HCT116 (cell line): ENCODE measurements around the gene PTPRZ1. TPM values are rescaled to one million over a fixed set of nuclear protein-coding genes. Genes with fewer than 3 reads are reported as not detected.
A peak's percentile ranks its signal among the peaks of the same experiment; 100 is the strongest.

Experiments
- ATAC-seq: fragments of 200-7000 bp; cut with Tn5 transposase; 2 replicates; pipeline ENCODE4 v1.9.1; 2020; ENCODE audit warnings: mild to moderate bottlenecking, moderate library complexity
- BruUV-seq: library from RNA; stranded (reverse); fragments of 400-500 nt; replicated peaks from 2 replicates; lab custom pipeline; 2021; lab: Mats Ljungman, UMichigan
- CTCF ChIA-PET: fragments of 300-600 bp; sonication (Branson Sonifier 250); formaldehyde crosslinking; loops from one replicate; lab custom pipeline; 2021; ENCODE audit warnings: antibody characterized with exemption; lab: Charles Lee
- POLR2A ChIA-PET: fragments of 300-600, 350-600 bp; sonication (Branson Sonifier 250); formaldehyde crosslinking; loops from one replicate; lab custom pipeline; 2021; ENCODE audit warnings: antibody characterized with exemption; lab: Charles Lee
- RAD21 ChIA-PET, 2 experiments: fragments of 300-600 bp; sonication (Branson Sonifier 250); formaldehyde crosslinking; loops; one replicate each; lab custom pipeline; 2023; ENCODE audit warnings: low total read pairs in 2 of 2; ENCODE audit not compliant: uncharacterized antibody in 2 of 2, unreplicated experiment in 2 of 2, low non-redundant PET in 1 of 2; lab: Charles Lee
- DNase-seq: peaks from one replicate; pipeline ENCODE4 v3.0.0-alpha.2; 2010; ENCODE audit warnings: low read depth, low spot score
- H2AFZ ChIP-seq: fragments of 200-600 bp; shearing (Covaris generic), sonication (generic); 2 replicates; pipeline ENCODE4 v1.6.1; 2017; ENCODE audit warnings: low read depth, mixed run types, mixed read lengths, antibody characterized with exemption, low read length; ENCODE audit not compliant: poor library complexity, severe bottlenecking
- H3K27ac ChIP-seq: 2 replicates; pipeline ENCODE4 v1.5.1; 2012; ENCODE audit warnings: low read depth, low read length
- H3K27me3 ChIP-seq: fragments of 200-600 bp; sonication (generic); 2 replicates; pipeline ENCODE4 v1.6.1; 2016; ENCODE audit warnings: mixed run types, low read length, mixed read lengths; ENCODE audit not compliant: insufficient read depth
- H3K36me3 ChIP-seq, 2 experiments: fragments of 200-500 bp in 1 of 2; fragments of 200-600 bp in 1 of 2; sonication (Bioruptor generic) in 1 of 2; sonication (generic) in 1 of 2; 2 replicates each; pipeline versions ENCODE4 v1.5.1 to v1.6.1; 2014 to 2016; ENCODE audit warnings: low read length in 2 of 2, inconsistent platforms in 1 of 2, mixed read lengths in 1 of 2, mixed run types in 1 of 2; ENCODE audit not compliant: insufficient read depth in 2 of 2, control insufficient read depth in 1 of 2
- H3K4me1 ChIP-seq, 2 experiments: fragments of 200-600 bp in 1 of 2; sonication (generic) in 1 of 2; 2 replicates each; pipeline versions ENCODE4 v1.5.1 to v1.6.1; 2012 to 2017; ENCODE audit warnings: low read length in 2 of 2, inconsistent platforms in 1 of 2, mild to moderate bottlenecking in 1 of 2, mixed read lengths in 1 of 2, mixed run types in 1 of 2, moderate library complexity in 1 of 2; ENCODE audit not compliant: insufficient read depth in 2 of 2, control insufficient read depth in 1 of 2
- H3K4me2 ChIP-seq: fragments of 200-600 bp; sonication (generic); 2 replicates; pipeline ENCODE4 v1.6.1; 2017; ENCODE audit warnings: mixed run types, low read length, mixed read lengths
- H3K4me3 ChIP-seq, 2 experiments: fragments of 200-600 bp in 1 of 2; sonication (generic) in 1 of 2; replicated peaks in 1 of 2; 2 replicates each; pipeline ENCODE4 v1.5.1; 2011 to 2016; ENCODE audit warnings: low read length in 2 of 2, control low read depth in 1 of 2, low read depth in 1 of 2, mild to moderate bottlenecking in 1 of 2, mixed read lengths in 1 of 2, mixed run types in 1 of 2
- H3K79me2 ChIP-seq: fragments of 200-600 bp; sonication (generic); 2 replicates; pipeline ENCODE4 v1.6.1; 2017; ENCODE audit warnings: mild to moderate bottlenecking, mixed run types, low read length, moderate library complexity, mixed read lengths; ENCODE audit not compliant: insufficient read depth
- H3K9ac ChIP-seq: fragments of 200-600 bp; sonication (generic); 2 replicates; pipeline ENCODE4 v1.6.1; 2016; ENCODE audit warnings: low read length, mixed read lengths
- H3K9me2 ChIP-seq: fragments of 200-600 bp; sonication (generic), shearing (Covaris generic); 2 replicates; pipeline ENCODE4 v1.6.1; 2017; ENCODE audit warnings: mixed run types, mild to moderate bottlenecking, moderate library complexity; ENCODE audit not compliant: insufficient read depth
- H3K9me3 ChIP-seq, 2 experiments: fragments of 200-500 bp in 1 of 2; fragments of 200-600 bp in 1 of 2; sonication (Bioruptor generic) in 1 of 2; sonication (generic) in 1 of 2; 2 replicates each; pipeline ENCODE4 v1.6.1; 2014 to 2017; ENCODE audit warnings: low read length in 2 of 2, mixed read lengths in 2 of 2, inconsistent platforms in 1 of 2, low read depth in 1 of 2, mild to moderate bottlenecking in 1 of 2, mixed run types in 1 of 2, moderate library complexity in 1 of 2; ENCODE audit not compliant: control insufficient read depth in 1 of 2, insufficient read depth in 1 of 2
- H4K20me1 ChIP-seq: fragments of 200-600 bp; sonication (generic), shearing (Covaris generic); 2 replicates; pipeline ENCODE4 v1.6.1; 2017; ENCODE audit warnings: mixed run types, mild to moderate bottlenecking, moderate library complexity; ENCODE audit not compliant: insufficient read depth
- CBX3 ChIP-seq: IDR thresholded peaks from 2 replicates; pipeline ENCODE4 v1.6.1; 2012; ENCODE audit warnings: low read depth
- EGR1 ChIP-seq: IDR thresholded peaks from 2 replicates; pipeline ENCODE4 v1.6.1; 2012; ENCODE audit warnings: low read depth
- EZH2phosphoT487 ChIP-seq: fragments of 200-600 bp; IDR thresholded peaks from 2 replicates; pipeline ENCODE4 v1.6.1; 2018; ENCODE audit warnings: antibody characterized with exemption, borderline replicate concordance
- FOSL1 ChIP-seq: IDR thresholded peaks from 2 replicates; pipeline ENCODE4 v1.6.1; 2012; ENCODE audit warnings: low read depth
- POLR2AphosphoS5 ChIP-seq: IDR thresholded peaks from 2 replicates; pipeline ENCODE4 v1.6.1; 2011; ENCODE audit warnings: mild to moderate bottlenecking, low read depth, low read length, moderate library complexity
- SP1 ChIP-seq: IDR thresholded peaks from 2 replicates; pipeline ENCODE4 v1.6.1; 2012; ENCODE audit warnings: low read depth
- SRF ChIP-seq: IDR thresholded peaks from 2 replicates; pipeline ENCODE4 v1.6.1; 2012; ENCODE audit warnings: low read depth
- YY1 ChIP-seq: IDR thresholded peaks from 2 replicates; pipeline ENCODE4 v1.6.1; 2011; ENCODE audit warnings: low read length, low read depth, moderate library complexity, mild to moderate bottlenecking; ENCODE audit not compliant: insufficient replicate concordance; ENCODE audit errors: extremely low read depth
- ZBTB33 ChIP-seq: IDR thresholded peaks from 2 replicates; pipeline ENCODE4 v1.6.1; 2011; ENCODE audit warnings: mild to moderate bottlenecking, low read length, moderate library complexity; ENCODE audit not compliant: insufficient replicate concordance; ENCODE audit errors: extremely low read depth
- ZFX ChIP-seq: fragments of 450-650 bp; IDR thresholded peaks from 2 replicates; pipeline ENCODE4 v1.6.1; 2017
- intact Hi-C: fragments of 100-400 bp; cut with micrococcal nuclease; formaldehyde crosslinking; loops from 2 replicates; pipeline ENCODE4 v1.10.0; 2022
- total RNA-seq: library from RNA; stranded (reverse); gene quantifications from one replicate; pipeline ENCODE4 v1.2.1, GENCODE V29; 2021; ENCODE audit not compliant: unreplicated experiment

PTPRZ1 gene
- total RNA-seq, 1 experiment from 2014 or later = 0.25 TPM

GRCh38 chr7:122100021-122100420 lies 227.1 kb downstream of the PTPRZ1 start:
- Histone ChIP-seq H4K20me1 (no peaks in the 10 kb centered on the region; the same call in 1 of the 2 replicates), H3K4me2 (no peak overlapping the region), H3K9ac (no peak overlapping the region), H3K27ac (no peak overlapping the region)
- no peak for ATAC-seq
- CTCF ChIA-PET = no interaction called here
- POLR2A ChIA-PET = no interaction called here
- no peak for TF ChIP-seq ZFX
- no peak for TF ChIP-seq POLR2AphosphoS5
- no peak for TF ChIP-seq FOSL1
- no peak for TF ChIP-seq SP1
- no peak for TF ChIP-seq ZBTB33
- no peak for TF ChIP-seq SRF
- no peak for TF ChIP-seq YY1
- TF ChIP-seq EZH2phosphoT487 = no peak
- no peak for TF ChIP-seq EGR1
- TF ChIP-seq, all 23 proteins: peak for 0
- RAD21 ChIA-PET = no interaction called here
- Histone ChIP-seq H2AFZ (no peak overlapping the region), H3K9me2 (no peaks in the 10 kb centered on the region), H3K4me1 (no peaks in the 10 kb centered on the region), H3K27me3 (no peaks in the 10 kb centered on the region), H3K4me3 (no peak overlapping the region), H3K36me3 (no peaks in the 10 kb centered on the region), H3K9me3 (no peaks in the 10 kb centered on the region; a peak in 1 of 4 replicates), H3K79me2 (no peaks in the 10 kb centered on the region)
- no peak for DNase-seq
- intact Hi-C loops = no loop called here
- no TSS peak for BruUV-seq

GRCh38 chr7:122103064-122103463 lies 230.1 kb downstream of the PTPRZ1 start:
- no peak overlapping the region for H3K4me3 ChIP-seq
- ATAC-seq = no peak
- H3K79me2 ChIP-seq = no peaks in the 10 kb centered on the region
- H2AFZ ChIP-seq = no peak overlapping the region
- H3K36me3 ChIP-seq = no peaks in the 10 kb centered on the region
- no TSS peak for BruUV-seq
- no peak overlapping the region for H3K9ac ChIP-seq
- H3K27ac ChIP-seq = no peak overlapping the region
- H3K27me3 ChIP-seq = no peaks in the 10 kb centered on the region
- no peaks in the 10 kb centered on the region for H4K20me1 ChIP-seq
- H3K9me3 ChIP-seq = no peaks in the 10 kb centered on the region; a peak in 1 of 4 replicates
- intact Hi-C loops = no loop called here
- no peak for DNase-seq
- H3K4me1 ChIP-seq = no peaks in the 10 kb centered on the region
- TF ChIP-seq CBX3 (peak; percentile 46; the same call in 1 of the 2 replicates), EGR1 (no peak)
- ChIA-PET POLR2A (no interaction called here), RAD21 (no interaction called here), CTCF (interaction anchor here (1.6 kb wide), 1 partner anchor 10 kb away, joined by 9 read pairs; no protein-coding TSS in a partner anchor)
- no peaks in the 10 kb centered on the region for H3K9me2 ChIP-seq
- H3K4me2 ChIP-seq = no peak overlapping the region
